CD4-positive, alpha-beta T cell treated with Interleukin-17A for 1 hour (primary cell): ENCODE results near the gene RFXAP.

Source experiments
- DNase-seq: peaks from one replicate; pipeline ENCODE4 v3.0.0-alpha.2; 2020

The RFXAP gene

DNA sequence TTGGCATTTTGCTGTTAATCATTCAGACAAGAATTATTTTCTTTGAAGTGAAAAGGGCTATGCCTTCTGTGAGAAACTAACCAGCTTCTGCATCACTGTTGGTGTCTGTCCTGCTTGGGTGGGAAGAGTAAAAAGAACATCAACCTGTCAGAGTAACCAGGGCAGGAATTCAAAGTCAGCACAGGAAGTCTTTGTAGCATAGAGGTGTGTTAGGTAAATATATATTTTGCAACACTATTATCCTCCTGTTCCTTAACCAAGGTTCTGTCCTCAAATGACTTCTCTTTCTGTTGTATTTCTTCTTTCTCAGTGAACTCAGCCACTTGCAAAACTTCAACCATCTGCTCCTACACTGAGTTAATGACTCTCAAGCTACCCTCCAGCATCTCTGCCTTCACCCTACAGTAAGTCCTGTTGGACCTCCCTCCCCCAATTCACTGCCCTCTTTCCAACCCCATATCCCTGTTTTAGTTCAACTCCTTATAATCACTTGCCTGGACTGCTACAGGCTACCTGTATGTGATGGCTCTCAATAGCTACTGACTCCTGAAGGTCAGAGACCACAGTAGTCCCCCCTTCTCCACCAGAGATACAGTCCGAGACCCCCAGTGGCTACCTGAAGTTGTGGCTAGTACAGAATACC, 51.1 kb downstream of the RFXAP start:
- no peak for DNase-seq

DNA sequence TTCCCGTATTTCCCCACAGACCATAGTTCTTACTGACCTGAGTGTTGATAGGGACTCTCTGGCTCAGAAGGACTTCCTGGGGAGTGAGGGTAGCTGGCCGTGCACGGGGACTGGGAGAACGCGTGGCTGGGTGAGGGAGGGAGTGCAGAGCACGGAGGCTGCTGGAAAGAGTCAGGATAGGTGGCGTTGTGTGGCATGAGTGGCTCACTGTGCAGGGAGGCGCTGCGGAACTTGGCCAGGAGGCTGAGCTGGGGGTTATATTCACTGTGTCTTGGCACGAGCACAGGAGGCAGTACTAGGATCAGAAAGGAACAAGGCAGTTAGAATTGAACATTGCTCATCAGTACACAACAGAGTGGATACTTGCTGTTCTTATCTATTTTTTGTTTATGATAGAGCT, 53.6 kb downstream of the RFXAP start:
- DNase-seq: no peak

DNA sequence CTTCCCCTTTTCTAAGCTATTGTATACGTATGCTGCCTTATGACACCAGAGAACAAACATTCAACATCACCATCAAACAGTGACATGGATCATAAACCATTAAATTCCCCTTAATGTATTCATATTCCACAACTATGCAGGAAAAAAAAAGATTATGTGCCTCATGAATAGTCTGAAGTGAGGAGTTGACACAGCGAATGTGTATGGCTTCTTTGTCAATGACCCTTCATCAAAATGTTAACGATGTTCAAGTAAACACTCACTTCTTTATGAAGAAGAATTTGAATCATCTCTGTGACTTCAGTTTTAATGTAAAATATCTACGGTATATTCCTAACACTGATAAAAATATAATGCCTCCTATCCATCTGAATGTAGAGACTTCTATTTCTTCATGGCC, 56.4 kb downstream of the RFXAP start:
- no peak for DNase-seq

DNA sequence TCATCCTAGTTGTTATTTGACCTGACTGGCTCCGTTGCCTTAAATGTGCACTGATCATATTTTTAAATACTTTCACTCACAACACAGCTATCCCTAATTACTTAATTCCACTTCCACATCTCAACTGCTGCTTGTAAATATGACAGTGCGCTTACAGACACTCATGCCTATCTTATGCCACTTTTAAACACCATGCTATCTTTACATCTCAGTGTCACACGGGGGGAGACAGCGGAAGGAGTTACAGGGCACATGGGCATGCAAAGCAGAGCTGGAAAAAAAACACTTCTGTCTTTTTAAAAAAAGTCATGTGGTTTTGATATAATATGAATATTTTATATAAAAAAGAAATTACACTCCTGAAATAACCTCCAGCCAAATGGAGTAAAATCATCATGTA, 56.9 kb downstream of the RFXAP start:
- DNase-seq: no peak
